ENCODE results near the gene COL23A1.

The COL23A1 gene

GRCh38 chr5:178298283-178298807, 291.8 kb downstream of the COL23A1 start:
- DNase-seq (ENCODE audit: low read depth) = no peak
- no peak overlapping the region for H3K4me3 ChIP-seq (replicated peaks; ENCODE audit: low read depth, low read length)
- TF ChIP-seq CTCF (IDR thresholded peaks at IDR 0.05; ENCODE audit: low read length, missing control alignments) = no peak

- no peak for DNase-seq (ENCODE audit: low read depth)
- no peak overlapping the region for H3K4me3 ChIP-seq (replicated peaks; ENCODE audit: low read depth, low read length)
- TF ChIP-seq CTCF (IDR thresholded peaks at IDR 0.05; ENCODE audit: low read length, missing control alignments) = no peak
Observed at GRCh38 chr5:178297751-178298150, 292.4 kb downstream of the COL23A1 start.

GRCh38 chr5:178296066-178296465, 294.1 kb downstream of the COL23A1 start:
- no peak for TF ChIP-seq CTCF (IDR thresholded peaks at IDR 0.05; ENCODE audit: low read length, missing control alignments)
- H3K4me3 ChIP-seq (replicated peaks; ENCODE audit: low read depth, low read length) = no peak overlapping the region
- no peak for DNase-seq (ENCODE audit: low read depth)

- DNase-seq (ENCODE audit: low read depth) = no peak
- no peak for TF ChIP-seq CTCF (IDR thresholded peaks at IDR 0.05; ENCODE audit: low read length, missing control alignments)
- H3K4me3 ChIP-seq (replicated peaks; ENCODE audit: low read depth, low read length) = no peak overlapping the region
Observed at GRCh38 chr5:178295589-178295988, 294.6 kb downstream of the COL23A1 start.

GRCh38 chr5:178293815-178294214, 296.4 kb downstream of the COL23A1 start:
- TF ChIP-seq CTCF (IDR thresholded peaks at IDR 0.05; ENCODE audit: low read length, missing control alignments) = no peak
- no peak for DNase-seq (ENCODE audit: low read depth)
- H3K4me3 ChIP-seq (replicated peaks; ENCODE audit: low read depth, low read length) = no peak overlapping the region

- no peak for TF ChIP-seq CTCF (IDR thresholded peaks at IDR 0.05; ENCODE audit: low read length, missing control alignments)
- no peak overlapping the region for H3K4me3 ChIP-seq (replicated peaks; ENCODE audit: low read depth, low read length)
- DNase-seq (ENCODE audit: low read depth) = no peak
Observed at GRCh38 chr5:178293400-178293799, 296.8 kb downstream of the COL23A1 start.

GRCh38 chr5:178292826-178293205, 297.4 kb downstream of the COL23A1 start:
- no peak for TF ChIP-seq CTCF (IDR thresholded peaks at IDR 0.05; ENCODE audit: low read length, missing control alignments)
- no peak overlapping the region for H3K4me3 ChIP-seq (replicated peaks; ENCODE audit: low read depth, low read length)
- no peak for DNase-seq (ENCODE audit: low read depth)

Measured in fibroblast of pulmonary artery (primary cell).